HG02938 (cell line): ENCODE measurements around the gene BNIP3.
"Not testable (repeated sequence)": the region's sequence is repeated elsewhere in the genome, so short reads cannot be mapped to it uniquely, and the experiment has no call there.

Experiments used
- ATAC-seq: cut with Tn5 transposase; IDR thresholded peaks from one replicate; pipeline ENCODE4 v1.9.1; 2021; ENCODE audit warnings: mild to moderate bottlenecking, moderate library complexity; ENCODE audit not compliant: unreplicated experiment

The BNIP3 gene

DNA sequence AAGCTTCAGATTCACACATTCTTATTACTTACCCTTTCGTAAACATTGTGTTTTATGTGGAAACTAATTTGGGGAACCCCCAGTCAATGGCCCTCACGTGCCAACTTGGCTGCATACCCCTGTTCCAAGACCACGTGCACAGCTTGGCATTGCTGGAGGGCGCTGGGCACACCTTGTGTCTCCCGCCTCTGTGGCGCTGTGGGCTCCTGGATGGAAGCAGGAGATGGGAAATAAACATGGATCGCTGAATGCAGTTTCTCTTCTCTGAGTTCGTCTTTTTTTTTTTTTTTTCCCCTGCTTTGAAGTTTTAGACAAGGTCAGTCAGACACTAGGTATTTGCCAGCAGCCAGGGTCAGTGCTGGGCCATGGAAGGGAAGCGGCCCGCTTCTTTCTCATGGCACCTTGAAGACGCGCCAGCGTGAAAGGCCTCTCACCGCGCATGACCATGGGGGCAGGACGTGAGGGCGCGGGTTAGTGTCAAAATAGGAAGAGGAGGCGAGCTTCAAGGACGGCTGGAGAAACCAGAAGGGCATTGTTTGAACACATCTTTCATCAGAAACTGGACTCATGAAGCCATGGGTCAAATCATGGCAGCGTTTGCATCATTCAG lies 27.3 kb downstream of the BNIP3 start:
- no peak for ATAC-seq

DNA sequence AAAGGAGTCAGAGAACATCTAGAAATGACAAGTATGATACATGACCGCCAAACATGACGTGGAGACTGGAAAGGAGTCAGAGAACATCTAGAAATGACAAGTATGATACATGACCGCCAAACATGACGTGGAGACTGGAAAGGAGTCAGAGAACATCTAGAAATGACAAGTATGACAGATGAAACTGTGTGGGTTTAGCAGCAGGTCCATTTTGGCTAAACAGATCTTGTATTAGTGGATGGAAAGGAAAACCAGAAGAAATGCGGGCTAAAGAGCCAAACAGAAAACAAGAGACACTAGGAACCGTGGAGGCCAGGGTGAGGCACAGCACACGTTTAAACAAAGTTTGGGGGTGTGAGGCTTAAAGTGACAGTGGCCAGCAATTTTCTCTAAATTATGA lies 31.8 kb downstream of the BNIP3 start:
- ATAC-seq = not testable (repeated sequence)

DNA sequence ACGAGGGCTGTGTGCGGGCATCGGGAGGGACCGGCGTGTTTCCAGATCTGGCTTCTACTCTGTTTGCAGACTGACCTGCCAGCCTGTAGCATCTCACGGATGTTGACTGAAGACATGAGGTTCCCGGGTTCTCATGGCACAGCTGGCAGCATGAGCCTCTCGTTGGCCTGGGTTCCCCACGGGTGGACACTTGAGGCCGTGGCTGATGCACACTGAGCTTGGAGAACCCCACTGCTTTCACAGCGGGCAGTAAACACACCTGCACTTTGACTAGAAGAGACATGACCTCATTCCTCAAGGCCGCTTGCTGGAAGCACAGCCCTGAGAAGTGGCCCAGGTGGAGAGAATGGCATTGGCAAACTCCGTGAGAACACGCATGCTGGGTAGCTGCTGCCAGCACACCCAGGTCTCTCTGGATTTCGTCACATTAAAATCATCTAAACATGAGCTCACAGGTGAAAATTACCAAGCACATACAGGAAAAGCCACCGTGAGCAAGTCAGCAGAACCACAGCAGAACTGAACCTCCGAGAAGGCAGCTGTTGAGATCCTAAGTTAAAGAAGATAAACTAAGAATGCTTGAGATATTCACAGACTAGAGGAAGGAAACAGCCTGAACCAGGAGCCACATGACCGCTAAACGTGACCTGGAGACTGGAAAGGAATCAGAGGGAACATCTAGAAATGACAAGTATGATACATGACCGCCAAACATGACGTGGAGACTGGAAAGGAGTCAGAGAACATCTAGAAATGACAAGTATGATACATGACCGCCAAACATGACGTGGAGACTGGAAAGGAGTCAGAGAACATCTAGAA lies 32.5 kb downstream of the BNIP3 start:
- no peak for ATAC-seq

DNA sequence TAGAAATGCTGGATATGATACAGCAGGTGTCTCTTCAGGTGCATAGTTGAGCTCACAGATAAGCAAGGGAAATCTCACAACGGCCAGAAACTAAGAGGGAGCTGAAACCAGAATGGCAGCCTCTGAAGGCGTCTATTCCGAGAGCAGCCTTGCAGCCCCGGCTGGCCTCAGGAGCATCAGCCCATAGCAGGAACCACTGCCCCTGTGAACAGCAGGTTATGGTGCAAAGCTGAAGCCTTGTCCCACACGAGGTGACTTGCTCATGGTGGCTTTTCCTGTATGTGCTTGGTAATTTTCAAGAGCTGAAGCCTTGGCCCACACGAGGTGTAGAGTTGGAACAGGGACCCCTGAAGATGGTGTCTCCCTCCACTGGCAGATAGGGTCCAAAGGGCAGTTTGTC lies 33.2 kb downstream of the BNIP3 start:
- no peak for ATAC-seq

DNA sequence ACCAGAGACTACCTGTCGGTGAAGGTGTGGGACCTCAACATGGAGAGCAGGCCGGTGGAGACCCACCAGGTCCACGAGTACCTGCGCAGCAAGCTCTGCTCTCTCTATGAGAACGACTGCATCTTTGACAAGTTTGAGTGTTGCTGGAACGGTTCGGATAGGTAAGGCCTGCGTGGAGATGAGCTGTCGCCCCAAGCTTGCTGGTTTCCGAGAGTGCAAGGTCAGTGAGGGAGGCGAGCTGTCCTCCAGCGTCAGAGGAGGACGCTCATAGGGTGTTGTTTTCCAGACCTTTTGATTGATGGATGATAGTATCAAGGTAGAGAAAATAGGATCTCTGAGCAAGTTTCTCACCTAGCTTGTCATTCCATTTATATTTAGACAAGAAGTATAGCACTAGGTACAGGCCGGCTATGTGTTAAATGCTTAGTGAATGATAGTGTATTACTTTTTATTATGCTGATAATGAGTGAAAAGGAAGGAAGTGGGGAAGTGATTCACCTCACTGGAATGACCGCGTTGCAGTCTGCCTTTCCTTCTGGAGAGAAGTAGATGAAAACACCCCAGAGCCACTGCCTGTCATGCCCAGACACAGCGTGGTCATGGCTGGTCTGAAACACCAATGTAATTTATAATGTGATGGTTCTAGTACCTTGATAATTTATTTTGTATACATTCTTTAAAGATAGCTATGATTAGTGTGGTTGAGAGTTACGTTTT lies 33.9 kb downstream of the BNIP3 start:
- ATAC-seq = no peak

DNA sequence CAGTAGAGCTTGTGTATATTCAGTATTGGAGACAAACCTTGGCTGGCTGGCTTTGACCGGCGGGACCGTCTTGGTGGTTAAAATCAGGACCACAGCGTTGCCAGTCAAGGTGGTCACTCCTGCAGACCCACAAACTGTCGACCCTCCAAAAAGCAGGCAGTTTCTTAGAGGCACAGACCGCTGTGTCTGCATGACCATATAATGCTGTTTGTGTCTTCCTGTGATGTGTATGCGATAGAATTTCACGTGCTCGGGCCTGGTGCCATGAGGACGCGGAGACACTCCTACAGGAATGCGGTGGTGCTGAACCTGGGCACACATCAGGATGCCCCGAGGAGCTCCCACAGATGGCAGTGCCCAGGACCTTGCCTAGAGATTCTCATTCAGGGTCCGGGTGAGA lies 34.8 kb downstream of the BNIP3 start:
- no peak for ATAC-seq

DNA sequence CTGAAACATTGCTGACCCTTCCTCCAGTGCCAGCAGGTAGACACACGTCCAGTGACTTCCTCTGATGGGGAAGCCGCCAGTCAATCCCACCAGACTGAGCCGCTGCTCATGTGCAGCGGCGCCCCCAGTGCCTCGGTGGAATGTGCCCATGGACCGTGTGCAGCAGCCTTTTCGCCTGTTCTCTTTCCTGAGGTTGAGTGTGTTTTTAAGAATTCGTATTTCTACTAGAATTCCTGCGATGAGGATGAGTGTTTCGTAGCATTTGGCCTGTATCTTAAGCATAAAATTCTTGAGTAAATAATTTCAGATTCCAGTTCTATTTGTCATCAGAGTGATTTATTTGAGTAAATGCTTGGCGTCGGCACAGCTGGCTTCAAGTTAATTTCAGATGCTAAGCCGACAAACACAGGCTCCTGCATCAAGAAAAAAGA lies 35.4 kb downstream of the BNIP3 start:
- no peak for ATAC-seq

DNA sequence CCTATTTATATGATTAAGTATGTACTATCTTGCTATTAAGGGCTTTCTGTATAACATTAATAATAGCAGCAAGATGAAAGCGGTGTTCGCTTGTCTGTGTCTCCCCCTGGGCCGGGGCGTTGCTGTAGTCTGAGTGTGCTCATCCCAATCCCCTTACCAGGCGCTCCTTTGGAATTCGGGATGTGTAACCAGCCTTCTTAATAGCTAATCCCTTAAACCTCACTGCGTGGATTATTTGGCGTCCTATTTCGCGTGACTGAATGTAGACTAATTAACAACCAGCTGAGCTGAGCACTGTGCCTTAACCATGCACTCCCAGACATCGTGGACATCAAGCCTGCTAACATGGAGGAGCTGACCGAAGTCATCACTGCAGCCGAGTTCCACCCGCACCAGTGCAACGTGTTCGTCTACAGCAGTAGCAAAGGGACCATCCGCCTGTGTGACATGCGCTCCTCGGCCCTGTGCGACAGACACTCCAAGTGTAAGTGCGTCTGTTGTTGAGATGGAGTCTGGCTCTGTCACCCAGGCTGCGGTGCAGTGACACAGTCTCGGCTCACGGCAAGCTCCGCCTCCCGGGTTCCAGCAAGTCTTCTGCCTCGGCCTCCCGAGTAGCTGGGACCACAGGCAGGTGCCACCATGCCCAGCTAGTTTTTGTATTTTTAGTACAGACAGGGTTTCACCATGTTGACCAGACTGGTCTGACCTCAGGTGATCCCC lies 36.6 kb downstream of the BNIP3 start:
- ATAC-seq = no peak

DNA sequence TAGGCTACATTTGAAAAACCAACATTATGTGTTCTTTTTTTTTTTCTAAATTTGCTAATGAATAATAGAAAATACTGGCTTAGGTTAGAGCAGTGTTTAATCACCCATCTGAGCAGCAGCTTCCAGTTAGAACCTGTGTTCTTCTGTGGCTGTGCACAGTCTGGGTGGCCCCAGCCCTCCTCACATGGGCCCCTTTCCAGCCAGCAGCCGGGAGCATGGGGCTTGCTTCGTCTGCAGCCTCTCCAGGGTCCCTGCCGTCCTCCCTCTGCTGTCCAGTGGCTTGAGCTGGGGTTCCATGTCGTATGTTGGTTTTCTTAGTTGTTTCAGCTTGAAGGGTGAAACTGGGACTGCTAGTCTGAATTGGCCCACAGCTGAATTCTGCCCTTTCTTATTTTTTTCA lies 37.3 kb downstream of the BNIP3 start:
- ATAC-seq = no peak

DNA sequence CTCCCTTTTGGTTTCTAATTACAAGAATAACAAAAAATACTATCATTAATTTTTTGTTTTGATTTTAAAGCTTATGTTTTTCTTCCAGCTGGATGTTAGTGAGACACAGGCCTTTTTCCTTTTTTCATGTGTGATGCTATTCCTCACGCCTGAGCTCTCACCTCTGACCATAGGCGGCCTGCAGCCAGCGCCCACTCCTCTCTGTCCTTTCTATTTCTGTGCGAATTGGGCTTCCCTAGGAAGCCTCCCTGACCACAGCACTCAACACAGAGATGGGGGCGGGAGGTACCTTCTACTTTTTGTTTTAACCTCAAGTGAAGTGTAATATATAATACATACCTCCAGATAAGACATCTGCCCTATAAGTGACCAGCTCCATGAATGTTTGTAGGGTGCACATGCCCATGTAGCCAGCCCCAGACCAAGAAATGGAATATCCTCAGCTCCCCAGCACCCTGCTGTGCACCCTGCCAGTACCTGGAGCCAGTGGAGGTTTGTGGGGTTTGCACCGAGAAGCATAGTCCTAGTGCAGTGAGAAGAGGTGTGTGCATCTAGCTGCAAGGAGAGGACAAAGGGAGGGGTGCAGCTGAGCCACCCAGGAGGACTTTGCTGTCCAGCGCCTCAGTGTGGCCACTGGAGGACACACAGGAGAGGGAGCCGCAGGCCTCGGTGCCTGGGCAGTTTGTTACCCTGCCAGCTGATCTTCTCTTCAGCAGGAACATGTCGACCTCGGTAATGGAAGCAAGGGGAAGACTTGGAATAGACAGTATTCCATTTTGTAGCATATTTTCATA lies 38.5 kb downstream of the BNIP3 start:
- ATAC-seq = no peak

DNA sequence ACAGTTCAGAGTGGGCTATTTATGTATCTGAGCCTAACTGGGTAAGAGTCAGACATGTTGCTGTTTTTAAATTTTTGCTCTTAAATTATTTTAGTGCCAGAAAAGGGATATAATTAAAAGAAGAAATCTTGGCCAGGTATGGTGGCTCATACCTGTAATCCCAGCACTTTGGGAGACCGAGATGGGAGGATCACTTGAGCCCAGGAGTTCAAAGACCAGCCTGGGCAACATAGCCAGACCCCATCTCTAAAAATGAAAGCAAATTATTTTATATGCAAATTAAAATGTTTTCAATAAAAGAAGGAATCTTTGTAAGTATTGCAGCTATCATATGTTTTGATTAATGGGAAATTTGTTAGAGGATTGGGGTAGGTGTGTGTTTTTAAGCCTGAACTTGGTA lies 39.3 kb downstream of the BNIP3 start:
- ATAC-seq = no peak

DNA sequence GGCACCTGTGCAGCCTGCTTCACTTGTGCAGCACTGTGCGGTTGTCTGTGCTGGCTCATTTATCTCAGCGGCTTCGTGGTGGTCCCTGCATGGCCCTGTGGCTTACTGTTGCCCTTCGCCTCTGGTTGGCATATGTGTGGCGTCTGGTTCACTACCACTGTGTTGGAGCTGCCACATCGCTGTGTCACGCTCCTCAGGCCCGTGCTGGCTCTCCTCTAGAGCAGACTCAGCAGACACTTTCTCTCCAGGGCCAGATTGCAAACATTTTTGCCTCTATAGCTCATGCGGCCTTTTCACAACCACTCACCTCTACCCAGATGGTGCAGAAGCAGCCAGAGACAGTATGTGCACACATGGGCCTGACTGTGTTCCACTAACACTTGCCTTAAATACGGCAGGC lies 43.0 kb downstream of the BNIP3 start:
- ATAC-seq = no peak

DNA sequence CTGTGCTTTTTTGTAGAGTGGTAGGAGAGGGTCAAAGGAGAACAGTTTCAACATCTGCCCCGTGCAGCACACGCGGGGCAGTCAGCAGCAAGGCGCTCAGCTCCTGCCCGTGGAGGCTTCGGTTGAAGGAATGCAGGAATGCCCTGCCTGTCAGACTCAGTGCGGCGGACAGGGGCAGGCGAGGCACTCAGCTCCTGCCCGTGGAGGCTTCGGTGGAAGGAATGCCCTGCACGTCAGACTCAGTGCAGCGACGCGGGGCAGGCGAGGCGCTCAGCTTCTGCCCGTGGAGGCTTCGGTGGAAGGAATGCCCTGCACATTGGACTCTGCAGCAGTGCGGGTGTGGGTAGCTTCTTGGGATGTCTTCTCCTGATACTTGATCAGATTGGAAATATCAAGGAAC lies 43.9 kb downstream of the BNIP3 start:
- ATAC-seq = no peak

DNA sequence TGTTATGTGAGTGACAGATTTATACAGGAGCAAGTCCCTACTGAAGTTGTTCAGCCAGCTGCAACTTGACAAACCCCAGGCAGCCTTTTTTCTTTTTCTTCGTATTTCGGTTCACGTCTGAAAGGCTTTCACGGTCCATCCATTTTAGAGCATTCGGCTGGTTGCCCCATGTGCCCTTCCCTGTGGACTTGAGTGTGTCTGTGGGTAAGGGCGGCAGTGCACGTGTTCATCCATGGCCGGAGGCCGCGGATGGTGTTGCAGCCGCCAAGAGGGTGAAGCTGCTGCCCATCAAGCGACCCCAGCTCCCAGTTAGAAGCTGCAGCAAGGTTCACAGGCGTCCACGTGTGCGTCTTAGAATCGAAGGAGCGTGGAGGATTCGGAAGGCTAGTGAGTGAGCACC lies 45.0 kb downstream of the BNIP3 start:
- no peak for ATAC-seq

DNA sequence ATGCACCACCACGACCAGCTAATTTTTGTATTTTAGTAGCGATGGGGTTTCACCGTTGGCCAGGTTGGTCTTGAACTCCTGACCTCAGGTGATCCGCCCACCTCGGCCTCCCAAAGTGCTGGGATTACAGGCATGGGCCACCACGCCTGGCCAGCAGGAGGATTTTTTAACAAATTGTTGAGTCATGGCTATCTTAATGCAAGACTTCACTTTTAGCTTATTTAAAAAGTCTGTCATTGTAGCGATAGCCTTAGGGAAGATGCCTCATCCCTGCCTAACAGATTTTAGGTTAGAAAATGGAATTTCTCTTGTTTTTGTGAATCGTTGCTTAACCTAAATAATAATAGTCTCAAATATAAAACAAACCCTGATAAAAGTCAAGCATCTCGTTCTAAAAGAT lies 45.4 kb downstream of the BNIP3 start:
- no peak for ATAC-seq

DNA sequence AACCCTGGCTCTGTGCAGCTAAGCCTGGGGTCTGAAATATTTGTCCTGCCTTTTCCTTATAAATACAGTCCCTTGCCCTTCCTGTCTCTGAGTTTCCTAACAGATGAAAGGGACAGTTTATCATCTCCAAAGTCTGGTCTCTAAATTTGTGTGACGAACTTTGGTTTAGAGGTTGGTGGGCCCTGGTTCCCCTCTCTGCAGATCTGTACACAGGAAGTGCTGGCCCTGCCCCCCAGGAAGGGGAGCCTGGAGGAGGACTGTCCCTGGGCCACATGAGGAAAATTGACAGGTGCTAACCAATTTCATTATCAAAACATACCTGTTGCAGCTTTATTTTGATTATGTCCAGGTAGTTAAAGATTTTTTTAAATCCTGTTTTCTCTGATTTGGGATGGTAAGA lies 46.5 kb downstream of the BNIP3 start:
- ATAC-seq = no peak

DNA sequence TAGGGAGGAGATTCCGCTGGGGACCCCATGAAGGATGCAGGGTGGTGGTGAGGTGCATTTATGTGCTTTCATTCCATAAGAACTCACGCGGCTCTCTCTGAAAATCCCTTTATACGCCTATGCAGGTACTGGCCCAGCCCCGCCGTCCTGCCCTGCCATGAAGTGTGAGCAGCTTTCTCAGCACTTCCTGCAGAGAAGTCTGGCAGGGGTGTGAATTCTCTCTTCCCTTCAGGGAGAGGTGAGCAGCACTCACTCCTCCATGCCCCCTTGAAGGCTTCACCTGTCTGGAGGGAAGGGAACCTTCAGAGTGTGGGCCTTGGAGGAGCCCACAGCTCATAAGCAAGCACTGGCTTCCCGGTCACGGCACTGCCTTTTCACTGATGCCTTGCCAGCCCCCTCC lies 47.0 kb downstream of the BNIP3 start:
- ATAC-seq = no peak

DNA sequence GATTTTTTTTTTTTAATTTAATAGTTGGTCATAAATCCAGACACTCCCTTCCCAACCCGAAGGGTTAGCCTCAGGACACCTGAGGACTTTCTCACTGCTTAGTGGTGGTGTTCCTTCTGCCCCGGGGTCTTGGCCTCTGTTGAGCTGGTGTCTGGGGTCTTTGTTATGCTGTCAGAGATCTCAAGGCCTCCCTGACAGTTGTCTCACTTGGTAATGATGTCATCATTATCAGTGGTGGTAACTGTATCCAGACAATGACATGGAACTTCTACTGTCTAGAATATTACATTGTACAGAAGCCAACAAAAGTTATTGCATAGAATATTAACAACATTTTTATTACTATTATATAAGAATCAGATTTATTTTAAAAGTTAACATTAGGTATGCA lies 48.0 kb downstream of the BNIP3 start:
- no peak for ATAC-seq

DNA sequence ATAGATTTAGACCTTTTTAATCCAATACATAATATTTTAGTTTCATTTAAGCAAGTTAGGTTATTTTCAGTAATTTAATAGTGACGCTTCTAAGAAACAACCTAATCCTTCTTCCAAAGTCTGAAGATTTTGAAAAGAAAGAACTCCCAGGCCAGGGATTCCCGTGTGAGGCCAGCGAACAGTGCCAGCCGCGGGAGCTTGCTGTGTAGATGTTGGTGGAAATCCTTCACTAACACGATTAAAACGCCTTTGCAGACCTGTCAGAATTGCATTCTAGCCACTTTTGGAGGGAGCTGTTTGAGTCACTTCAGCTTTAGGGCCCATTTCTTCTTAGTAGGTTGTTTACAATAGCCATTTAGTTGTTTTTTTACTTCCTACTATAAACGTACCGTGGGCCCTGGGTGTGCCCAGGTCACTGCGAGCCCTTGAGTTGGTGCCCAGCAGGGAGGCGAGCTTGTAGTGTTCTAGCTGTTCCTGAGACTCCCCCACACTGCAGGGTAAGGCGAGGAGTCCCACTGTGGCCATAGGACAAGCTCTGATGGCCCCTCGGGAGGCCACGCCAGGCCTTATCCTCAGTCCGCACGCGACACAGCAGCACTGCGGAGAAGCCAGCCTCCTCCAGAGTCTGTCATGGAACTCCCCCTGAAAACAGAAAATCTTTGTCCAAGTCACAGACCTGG lies 48.6 kb downstream of the BNIP3 start:
- no peak for ATAC-seq

DNA sequence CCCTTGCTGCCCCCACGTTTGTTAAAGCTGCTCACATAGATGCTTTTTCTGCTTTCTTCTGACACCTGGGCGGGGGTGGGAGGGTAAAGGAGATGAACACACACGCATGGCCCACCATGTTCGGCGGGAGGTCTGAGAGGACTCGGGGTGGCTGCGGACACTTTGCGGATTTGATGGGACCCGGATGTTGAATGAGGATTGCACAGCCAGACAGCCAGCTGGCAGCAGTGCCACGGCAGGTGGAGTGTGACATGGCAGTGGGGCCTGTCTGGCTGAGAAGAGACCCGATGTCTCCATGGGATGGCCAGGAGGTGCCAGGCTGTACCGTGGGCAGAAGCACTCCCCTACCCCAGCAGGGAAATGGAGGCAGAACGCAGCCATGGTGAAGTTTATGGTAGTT lies 49.7 kb downstream of the BNIP3 start:
- ATAC-seq = no peak
